ENCODE measurements around the gene XCR1.
"Not testable (repeated sequence)": the region's sequence is repeated elsewhere in the genome, so short reads cannot be mapped to it uniquely, and the experiment has no call there.

DNA sequence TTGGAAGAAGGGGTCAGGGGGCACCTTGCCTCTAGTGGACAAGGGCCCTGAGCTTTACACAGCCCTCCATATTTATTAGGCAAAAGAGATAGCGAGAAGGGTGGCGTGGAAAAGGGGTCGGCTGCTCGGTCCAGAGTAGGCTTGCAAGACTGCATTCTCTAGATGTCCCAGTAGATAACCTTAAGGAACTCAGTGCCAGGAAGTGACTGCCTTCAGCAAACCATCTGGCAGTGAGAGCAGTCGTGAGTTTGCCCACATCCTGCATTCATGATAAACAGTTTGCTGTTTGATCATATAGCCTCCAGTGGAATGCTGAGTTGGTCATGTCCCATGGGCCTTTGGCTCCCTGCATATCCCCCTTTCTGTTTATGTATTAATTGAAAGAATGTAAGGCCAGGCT is 18.9 kb upstream of the XCR1 start:
- TF ChIP-seq, protein P1, sequence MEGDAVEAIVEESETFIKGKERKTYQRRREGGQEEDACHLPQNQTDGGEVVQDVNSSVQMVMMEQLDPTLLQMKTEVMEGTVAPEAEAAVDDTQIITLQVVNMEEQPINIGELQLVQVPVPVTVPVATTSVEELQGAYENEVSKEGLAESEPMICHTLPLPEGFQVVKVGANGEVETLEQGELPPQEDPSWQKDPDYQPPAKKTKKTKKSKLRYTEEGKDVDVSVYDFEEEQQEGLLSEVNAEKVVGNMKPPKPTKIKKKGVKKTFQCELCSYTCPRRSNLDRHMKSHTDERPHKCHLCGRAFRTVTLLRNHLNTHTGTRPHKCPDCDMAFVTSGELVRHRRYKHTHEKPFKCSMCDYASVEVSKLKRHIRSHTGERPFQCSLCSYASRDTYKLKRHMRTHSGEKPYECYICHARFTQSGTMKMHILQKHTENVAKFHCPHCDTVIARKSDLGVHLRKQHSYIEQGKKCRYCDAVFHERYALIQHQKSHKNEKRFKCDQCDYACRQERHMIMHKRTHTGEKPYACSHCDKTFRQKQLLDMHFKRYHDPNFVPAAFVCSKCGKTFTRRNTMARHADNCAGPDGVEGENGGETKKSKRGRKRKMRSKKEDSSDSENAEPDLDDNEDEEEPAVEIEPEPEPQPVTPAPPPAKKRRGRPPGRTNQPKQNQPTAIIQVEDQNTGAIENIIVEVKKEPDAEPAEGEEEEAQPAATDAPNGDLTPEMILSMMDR (IDR thresholded peaks at IDR 0.05; ENCODE audit: low read depth, low read length, poor library complexity, severe bottlenecking) = not testable (repeated sequence)
- not testable (repeated sequence) for TF ChIP-seq EZH2phosphoT487 (IDR thresholded peaks at IDR 0.05; ENCODE audit: borderline replicate concordance, low read length)
